ENCODE measurements around the gene FOXK2. TPM values are rescaled to one million over a fixed set of nuclear protein-coding genes. Genes with fewer than 3 reads are reported as not detected.
"Not testable (repeated sequence)": the region's sequence is repeated elsewhere in the genome, so short reads cannot be mapped to it uniquely, and the experiment has no call there.

The FOXK2 gene
- polyA plus RNA-seq, 4 donors: 39.9 to 45.0 (median 41.7) TPM

DNA sequence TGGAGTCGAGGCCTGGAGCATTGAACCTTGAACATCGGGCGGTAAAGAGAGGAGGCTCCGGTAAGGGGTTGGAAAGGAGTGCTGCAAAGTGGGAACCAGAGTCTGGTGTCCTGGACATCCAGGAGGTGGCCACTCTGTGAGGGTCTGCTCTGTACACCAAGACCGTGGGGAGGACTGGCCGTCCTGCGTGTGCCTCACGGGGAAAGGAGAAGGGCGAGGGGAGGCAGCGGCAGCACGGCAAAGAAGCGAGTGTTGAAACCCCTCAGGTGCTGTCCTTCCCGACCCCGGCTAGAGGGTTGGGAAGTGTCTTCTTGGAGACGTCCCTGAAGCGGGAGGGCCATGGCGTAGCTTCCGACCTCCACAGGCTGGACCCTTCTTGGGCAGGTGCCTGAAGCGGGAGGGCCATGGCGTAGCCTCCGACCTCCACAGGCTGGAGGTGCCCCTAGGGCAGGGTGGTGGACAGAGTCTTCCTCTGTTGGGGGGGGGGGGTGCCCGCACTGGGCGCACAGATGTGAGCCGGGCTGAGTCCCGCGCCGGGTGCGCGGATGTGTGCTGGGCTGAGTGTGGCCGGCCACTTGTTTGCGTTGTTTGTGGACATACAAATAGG, 42.0 kb downstream of the FOXK2 start:
- no peak for DNase-seq (ENCODE audit: low read depth in 4 of 4, low spot score in 3 of 4)

- not testable (repeated sequence) for DNase-seq (ENCODE audit: low read depth in 4 of 4, low spot score in 3 of 4)
Observed at GRCh38 chr17:82562718-82563220, 43.2 kb downstream of the FOXK2 start.

DNA sequence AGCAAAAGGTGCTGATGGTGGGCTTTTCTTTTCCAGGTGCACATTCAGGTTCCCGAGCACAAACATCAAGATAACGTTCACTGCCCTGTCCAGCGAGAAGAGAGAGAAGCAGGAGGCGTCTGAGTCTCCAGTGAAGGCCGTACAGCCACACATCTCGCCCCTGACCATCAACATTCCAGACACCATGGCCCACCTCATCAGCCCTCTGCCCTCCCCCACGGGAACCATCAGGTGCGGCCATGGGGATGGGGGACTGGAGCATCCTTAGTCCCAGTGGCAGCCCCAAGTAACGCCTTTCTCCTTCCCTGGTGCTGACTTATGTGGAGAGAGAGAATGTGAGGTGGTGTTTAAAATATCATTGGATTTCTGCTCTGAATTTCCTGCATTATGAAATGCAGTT, 43.8 kb downstream of the FOXK2 start:
- DNase-seq (ENCODE audit: low read depth in 4 of 4, low spot score in 3 of 4): no peak

DNA sequence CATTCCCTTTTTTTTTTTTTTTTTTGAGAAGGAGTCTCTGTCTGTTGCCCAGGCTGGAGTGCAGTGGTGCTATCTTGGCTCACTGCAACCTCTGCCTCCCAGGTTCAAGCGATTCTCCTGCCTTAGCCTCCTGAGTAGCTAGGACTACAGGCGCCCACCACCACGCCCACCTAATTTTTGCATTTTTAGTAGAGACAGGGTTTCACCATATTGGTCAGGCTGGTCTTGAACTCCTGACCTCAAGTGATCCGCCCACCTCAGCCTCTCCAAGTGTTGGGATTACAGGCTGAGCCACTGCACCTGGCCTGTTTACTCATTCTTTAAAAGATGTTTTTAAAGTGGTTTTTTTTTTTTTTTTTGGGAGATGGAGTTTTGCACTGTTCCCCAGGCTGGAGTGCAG, 44.2 kb downstream of the FOXK2 start:
- DNase-seq (ENCODE audit: low read depth in 4 of 4, low spot score in 3 of 4): not testable (repeated sequence)

- DNase-seq (ENCODE audit: low read depth in 4 of 4, low spot score in 3 of 4): no peak
Observed at GRCh38 chr17:82564241-82564640, 44.7 kb downstream of the FOXK2 start.

- DNase-seq (ENCODE audit: low read depth in 4 of 4, low spot score in 3 of 4): no peak
Observed at GRCh38 chr17:82565551-82565950, 46.0 kb downstream of the FOXK2 start.

GRCh38 chr17:82566129-82566960, 46.8 kb downstream of the FOXK2 start:
- DNase-seq (ENCODE audit: low read depth in 4 of 4, low spot score in 3 of 4): no peak

DNA sequence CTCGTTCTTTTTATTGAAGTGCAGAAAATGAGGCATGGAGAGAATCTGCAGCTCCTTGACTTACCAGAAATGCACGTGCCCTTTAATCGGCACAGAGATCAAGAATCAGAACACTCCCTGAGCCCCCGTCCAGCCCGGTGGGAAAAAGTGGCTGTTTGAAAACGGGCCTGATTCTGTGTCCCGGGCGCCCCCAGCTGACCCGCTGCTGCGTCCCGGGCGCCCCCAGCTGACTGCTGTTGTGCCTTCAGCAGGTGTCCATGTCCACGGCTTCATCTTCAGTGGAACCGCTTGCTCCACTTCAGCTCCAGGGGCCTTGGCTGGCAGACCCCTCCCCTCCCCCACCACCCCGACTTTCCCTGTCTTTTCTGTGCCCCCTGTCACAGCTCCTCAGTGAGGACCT, 47.8 kb downstream of the FOXK2 start:
- DNase-seq (ENCODE audit: low read depth in 4 of 4, low spot score in 3 of 4): no peak

DNA sequence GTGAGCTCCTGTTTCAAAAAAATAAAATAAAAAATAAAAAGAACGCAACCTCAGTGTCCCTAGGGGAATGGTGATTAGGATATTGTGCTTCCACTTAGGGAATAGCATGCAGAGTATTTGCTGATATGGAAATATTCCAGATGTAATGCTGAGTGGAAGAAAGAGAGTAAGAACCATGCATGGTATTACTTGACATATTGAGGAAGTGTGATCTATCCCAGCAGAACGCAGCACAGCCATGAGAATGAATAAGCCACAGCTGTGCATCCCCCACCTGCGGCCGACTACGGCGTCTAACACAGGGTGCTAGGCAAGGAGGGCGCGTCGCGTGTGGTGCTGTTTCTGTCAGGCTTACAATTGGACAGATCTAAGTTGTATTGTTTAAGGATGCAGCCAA, 49.5 kb downstream of the FOXK2 start:
- DNase-seq (ENCODE audit: low read depth in 4 of 4, low spot score in 3 of 4): no peak

DNA sequence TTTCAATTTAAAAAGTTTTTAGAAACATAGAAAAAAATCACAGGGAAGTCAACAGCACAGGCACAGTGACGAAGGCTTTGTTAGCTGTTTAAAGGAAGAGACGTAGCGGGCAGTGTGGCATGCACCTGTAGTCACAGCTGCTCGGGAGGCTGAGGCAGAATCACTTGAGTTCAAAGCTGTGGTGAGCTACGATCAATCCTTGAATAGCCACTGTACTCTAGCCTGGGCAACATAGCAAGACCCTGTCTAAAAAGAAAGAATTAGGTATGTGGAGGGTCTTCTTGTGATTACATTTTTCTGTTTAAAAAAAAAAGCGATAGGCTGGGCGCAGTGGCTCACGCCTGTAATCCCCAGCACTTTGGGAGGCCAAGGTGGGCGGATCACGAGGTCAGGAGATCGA, 50.1 kb downstream of the FOXK2 start:
- no peak for DNase-seq (ENCODE audit: low read depth in 4 of 4, low spot score in 3 of 4)

- DNase-seq (ENCODE audit: low read depth in 4 of 4, low spot score in 3 of 4): no peak
Observed at GRCh38 chr17:82570277-82570676, 50.7 kb downstream of the FOXK2 start.

DNA sequence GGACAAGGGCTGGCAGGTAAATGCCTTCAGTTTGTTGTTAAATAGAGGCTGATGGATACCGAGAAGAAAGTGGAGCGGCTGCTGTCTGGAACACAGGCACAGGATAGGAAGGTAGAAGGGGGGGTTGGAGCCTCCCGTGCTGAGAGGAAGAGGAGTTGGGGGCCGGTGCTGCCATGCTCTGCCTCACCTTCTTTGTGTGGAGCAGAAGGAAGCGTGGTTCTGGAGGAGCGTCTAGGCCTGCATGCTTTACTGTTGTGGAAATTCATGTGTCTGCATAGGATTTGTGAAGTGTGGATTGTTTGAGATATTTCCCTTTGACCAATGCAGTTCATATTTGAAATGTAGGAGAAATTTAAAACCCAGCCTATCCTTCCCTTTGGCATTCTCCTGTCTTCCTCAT, 52.3 kb downstream of the FOXK2 start:
- DNase-seq (ENCODE audit: low read depth in 4 of 4, low spot score in 3 of 4): no peak

- no peak for DNase-seq (ENCODE audit: low read depth in 4 of 4, low spot score in 3 of 4)
Observed at GRCh38 chr17:82574041-82574440, 54.5 kb downstream of the FOXK2 start.

DNA sequence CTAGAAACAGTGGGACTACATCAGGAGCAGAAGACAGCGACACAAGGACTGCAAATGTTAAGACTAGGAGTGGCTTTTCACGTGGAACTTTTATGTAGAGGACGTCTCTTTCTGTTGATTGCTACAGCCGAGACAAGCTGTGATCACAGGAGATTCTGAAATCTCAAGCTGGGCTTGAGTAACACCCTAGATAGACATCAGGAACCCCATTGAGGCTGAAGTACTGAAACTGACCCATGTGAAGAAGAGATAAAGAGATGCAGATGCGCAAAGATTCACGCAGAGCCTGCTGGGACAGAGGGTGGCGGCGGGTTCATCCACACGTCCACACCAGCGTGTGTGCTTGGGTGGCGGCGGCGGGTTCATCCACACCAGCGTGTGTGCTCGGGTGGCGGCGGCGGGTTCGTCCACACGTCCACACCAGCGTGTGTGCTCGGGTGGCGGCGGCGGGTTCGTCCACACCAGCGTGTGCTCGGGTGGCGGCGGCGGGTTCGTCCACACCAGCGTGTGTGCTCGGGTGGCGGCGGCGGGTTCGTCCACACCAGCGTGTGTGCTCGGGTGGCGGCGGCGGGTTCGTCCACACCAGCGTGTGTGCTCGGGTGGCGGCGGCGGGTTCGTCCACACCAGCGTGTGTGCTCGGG, 56.2 kb downstream of the FOXK2 start:
- not testable (repeated sequence) for DNase-seq (ENCODE audit: low read depth in 4 of 4, low spot score in 3 of 4)

GRCh38 chr17:82577300-82577699, 57.8 kb downstream of the FOXK2 start:
- DNase-seq (ENCODE audit: low read depth in 4 of 4, low spot score in 3 of 4): no peak

DNA sequence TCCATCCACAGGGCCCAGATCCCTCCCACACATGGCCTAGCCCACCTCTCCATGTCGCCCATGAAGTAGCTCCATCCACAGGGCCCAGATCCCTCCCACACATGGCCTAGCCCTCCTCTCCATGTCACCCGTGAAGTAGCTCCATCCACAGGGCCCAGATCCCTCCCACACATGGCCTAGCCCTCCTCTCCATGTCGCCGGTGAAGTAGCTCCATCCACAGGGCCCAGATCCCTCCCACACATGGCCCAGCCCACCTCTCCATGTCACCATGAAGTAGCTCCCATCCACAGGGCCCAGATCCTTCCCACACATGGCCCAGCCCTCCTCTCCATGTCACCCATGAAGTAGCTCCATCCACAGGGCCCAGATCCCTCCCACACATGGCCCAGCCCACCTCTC, 60.4 kb downstream of the FOXK2 start:
- not testable (repeated sequence) for DNase-seq (ENCODE audit: low read depth in 4 of 4, low spot score in 3 of 4)

- DNase-seq (ENCODE audit: low read depth in 4 of 4, low spot score in 3 of 4): no peak
Observed at GRCh38 chr17:82582213-82582612, 62.7 kb downstream of the FOXK2 start.

GRCh38 chr17:82582709-82583108, 63.2 kb downstream of the FOXK2 start:
- DNase-seq (ENCODE audit: low read depth in 4 of 4, low spot score in 3 of 4): no peak

- DNase-seq (ENCODE audit: low read depth in 4 of 4, low spot score in 3 of 4): no peak
Observed at GRCh38 chr17:82583720-82584234, 64.2 kb downstream of the FOXK2 start.

- DNase-seq (ENCODE audit: low read depth in 4 of 4, low spot score in 3 of 4): not testable (repeated sequence)
Observed at GRCh38 chr17:82585935-82586575, 66.5 kb downstream of the FOXK2 start.

Measured in right renal pelvis (tissue), 4 donors.